GM04503 (cell line): ENCODE measurements around the gene NCAPG2.
"Not testable (repeated sequence)": the region's sequence is repeated elsewhere in the genome, so short reads cannot be mapped to it uniquely, and the experiment has no call there.

Experiments
- DNase-seq: peaks from one replicate; pipeline ENCODE4 v3.0.0-alpha.2; 2012; ENCODE audit warnings: low read depth

Gene NCAPG2

GRCh38 chr7:158626289-158626688 lies 78.3 kb downstream of the NCAPG2 start:
- not testable (repeated sequence) for DNase-seq

- no peak for DNase-seq
Measured at GRCh38 chr7:158623241-158623640, 81.4 kb downstream of the NCAPG2 start.

- no peak for DNase-seq
Measured at GRCh38 chr7:158620839-158621441, 83.7 kb downstream of the NCAPG2 start.

- DNase-seq, result no peak
Measured at GRCh38 chr7:158620418-158620817, 84.2 kb downstream of the NCAPG2 start.

DNA sequence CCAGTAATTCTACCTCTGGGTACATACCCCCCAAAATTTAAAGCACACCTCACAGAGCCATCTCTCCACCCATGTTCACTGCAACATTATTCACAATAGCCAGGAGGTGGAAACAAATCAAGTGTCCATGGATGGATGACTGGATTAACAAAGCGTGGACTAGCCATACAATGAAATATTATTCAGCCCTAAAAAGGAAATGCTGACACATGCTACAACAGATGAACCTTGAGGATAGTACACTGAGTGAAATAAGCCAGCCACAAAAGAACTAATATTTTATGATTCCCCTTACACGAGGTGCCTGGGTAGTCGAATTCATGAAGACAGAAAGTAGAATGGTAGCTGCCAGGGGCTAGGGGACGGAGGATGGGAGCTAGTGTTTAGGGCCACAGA lies 85.9 kb downstream of the NCAPG2 start:
- DNase-seq, result no peak

GRCh38 chr7:158617737-158618128 lies 86.9 kb downstream of the NCAPG2 start:
- no peak for DNase-seq

DNA sequence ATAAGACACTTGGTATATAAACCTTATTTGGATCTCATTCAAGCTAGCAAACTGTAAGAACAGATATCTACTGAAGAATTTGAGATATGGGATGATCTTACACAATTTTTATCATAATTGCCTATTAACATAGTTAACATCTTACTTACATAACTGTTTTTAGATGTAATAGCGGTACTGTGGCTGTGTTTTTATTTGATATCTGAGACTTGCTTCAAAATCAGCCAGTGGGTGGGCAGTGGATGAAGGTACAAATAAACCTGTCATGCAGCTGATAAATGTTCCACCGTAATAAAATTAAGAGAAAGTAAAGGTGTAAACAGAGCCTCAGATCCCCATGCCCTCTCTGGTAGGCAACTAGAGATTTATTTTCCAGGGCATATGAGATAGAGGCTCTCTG lies 88.6 kb downstream of the NCAPG2 start:
- DNase-seq, result no peak

DNA sequence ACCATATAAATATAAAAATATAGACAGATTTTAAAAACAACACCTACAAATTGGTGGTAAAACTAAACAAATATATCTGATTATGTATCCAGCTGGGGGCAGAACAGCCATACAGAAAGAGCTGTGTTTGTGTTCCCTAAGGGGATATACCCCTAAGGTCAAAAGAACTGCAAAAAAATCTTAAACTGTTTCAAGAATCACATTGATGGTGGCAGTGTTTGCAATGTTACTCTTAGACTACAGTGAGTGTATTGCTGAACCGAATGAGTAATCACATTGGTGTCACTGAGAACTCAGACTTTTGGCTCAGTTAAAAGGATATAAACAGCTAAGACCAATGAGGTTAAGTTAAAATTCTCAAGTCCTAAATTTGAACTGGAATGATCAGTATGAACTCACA lies 89.9 kb downstream of the NCAPG2 start:
- DNase-seq, result peak; percentile 41

GRCh38 chr7:158613481-158613880 lies 91.1 kb downstream of the NCAPG2 start:
- no peak for DNase-seq

- no peak for DNase-seq
Measured at GRCh38 chr7:158612546-158612945, 92.1 kb downstream of the NCAPG2 start.

DNA sequence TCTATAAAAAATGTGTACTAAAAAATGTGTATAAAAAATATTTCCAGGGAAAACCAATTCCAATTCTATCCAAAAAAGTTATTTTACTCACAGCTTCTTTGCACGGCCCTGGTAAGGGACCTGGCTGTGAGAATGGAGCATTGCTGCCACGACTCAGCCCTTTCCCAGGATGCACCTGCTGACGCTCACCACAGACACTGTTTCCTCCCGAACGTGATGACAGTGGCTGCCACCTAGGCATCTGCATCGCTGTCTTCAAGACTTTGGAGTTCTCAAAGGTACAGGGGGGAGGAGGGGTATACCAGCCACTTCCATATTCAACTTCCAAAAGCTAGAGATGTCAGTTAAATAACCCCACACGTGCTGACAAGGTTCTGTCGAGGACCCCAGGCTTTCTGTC lies 93.1 kb downstream of the NCAPG2 start:
- DNase-seq, result no peak

DNA sequence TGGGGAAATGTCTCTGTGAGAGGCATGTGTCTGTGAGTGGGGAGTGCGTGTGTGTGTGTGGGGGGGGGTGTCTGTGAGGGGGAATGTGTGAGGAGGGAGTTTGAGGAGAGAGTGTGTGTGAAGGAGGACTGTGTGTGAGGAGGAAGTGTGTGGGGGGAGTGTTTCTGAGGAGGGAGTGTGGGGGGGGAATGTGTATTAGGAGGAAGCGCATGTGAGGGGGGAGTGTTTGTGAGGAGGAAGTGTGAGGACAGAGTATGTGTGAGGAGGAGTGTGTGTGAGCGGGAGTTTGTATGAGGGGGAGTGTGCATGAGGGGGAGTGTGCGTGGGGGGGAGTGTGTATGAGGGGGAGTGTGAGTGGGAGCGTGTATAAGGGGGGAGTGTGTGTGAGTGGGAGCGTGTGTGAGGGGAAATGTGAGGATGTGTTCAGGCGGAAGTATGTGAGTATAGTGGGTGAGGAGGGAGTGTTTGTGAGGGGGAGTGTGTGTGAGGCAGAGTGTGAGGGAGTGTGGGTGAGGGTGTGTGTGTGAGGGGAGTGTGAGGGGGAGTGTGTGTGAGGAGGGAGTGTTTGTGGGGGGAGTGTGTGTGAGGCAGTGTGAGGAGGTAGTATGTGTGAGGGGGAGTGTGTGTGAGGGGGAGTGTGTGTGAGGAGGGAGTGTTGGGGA lies 95.2 kb downstream of the NCAPG2 start:
- DNase-seq, result no peak

- DNase-seq, result no peak
Measured at GRCh38 chr7:158607563-158607962, 97.0 kb downstream of the NCAPG2 start.

DNA sequence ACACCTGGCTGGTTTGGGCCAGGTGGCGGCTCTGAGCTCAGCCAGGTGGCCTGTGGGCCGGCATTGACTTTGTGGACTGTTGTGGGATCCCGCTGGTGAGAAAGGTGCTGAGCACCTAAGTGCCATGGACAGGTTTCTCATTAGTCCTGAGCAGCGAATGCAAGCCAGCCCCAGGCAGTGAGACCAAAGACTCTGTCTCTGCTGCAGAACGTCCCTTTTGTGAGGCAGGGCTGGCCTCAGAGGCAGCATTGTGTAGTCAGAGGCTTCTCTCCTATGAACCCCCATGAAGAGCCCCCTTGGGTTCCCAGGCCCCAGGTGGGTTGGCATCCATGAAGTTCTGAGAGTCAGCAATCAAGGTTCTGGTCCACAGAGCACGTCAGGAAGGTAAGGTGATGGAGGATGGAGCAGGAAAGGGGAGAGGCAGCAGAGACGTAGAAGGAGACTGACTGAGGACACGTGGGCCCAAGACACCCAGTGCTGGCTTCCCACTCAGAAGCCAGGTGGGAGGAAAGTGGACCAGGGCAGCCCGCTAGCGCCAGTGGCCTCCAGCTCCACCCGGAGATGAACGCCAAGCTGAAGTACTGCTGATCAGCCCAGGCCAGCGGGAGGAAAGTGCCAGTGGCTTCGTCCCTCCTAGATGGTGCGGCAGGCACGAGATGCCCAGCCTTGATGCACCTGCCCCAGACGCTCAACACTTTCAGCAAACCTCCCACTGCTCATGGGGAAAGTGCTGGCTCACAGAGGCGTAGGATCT lies 97.8 kb downstream of the NCAPG2 start:
- no peak for DNase-seq

- peak; percentile 17 for DNase-seq
Measured at GRCh38 chr7:158606129-158606528, 98.5 kb downstream of the NCAPG2 start.

- no peak for DNase-seq
Measured at GRCh38 chr7:158603773-158604755, 100.5 kb downstream of the NCAPG2 start.

- DNase-seq, result no peak
Measured at GRCh38 chr7:158602905-158603772, 101.5 kb downstream of the NCAPG2 start.

DNA sequence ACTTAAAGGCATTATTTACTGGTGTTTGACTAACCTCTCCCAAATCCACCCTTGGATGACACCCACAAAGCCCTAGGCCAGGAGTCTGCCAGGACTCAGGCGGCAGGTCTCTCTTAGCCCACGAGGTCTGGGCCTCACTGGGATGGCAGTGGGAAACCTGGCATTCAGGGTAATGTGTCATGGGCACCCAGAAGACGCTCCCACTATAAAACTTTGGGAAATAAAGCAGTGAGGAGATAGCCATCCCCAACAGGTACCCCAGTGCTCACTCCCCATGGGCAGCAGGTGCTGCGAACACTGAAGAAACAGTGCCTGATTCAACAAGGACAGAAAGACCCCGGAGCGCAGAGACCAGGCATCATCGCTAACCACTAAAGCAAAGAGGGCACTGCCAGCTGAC lies 102.6 kb downstream of the NCAPG2 start:
- no peak for DNase-seq

DNA sequence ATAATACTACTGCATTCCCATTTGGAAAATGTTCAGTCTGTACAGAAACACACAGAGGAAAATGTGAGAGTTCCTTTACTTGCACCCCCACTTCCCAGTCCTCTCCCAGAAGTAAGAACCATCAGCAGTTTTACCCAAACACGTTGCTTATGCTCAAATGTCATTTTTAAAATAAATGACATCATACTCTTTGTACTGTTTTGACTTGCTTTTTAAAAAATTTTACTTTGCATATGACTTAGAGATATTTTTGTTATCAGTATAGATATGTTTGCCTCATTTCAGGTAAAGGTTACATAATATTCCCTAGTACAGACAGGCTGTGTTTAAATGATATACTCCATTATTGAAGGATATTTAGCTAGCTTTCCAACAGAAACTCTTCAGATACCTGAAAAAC lies 103.5 kb downstream of the NCAPG2 start:
- DNase-seq, result no peak

DNA sequence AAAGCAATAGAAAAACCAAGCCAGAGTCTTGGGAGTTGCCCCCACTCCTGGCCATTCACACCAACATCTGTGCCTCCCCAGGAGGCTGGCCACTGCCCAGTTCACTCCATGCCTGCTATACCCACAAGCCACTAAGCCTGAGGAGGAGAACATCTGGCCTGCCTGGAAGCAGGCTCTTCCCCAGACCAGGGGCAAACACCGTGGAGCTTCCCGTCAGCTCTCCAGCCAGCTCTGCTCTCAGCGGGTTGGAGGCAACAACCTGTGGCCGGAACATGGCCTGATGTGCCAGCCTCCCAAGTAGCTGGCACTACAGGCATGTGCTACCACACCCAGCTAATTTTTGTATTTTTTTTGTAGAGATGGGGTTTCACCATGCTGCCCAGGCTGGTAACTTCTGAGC lies 107.9 kb downstream of the NCAPG2 start:
- DNase-seq, result no peak

- DNase-seq, result no peak
Measured at GRCh38 chr7:158596309-158596708, 108.3 kb downstream of the NCAPG2 start.
